GM12874 (cell line): ENCODE results near the gene CSRP2.

Experiments used
- TF ChIP-seq, protein P1 (sequence below): IDR thresholded peaks from 2 replicates; pipeline ENCODE4 v1.5.1; 2011; ENCODE audit warnings: low read depth, mild to moderate bottlenecking, control low read depth, low read length, moderate library complexity; ENCODE audit not compliant: insufficient read depth

CSRP2 gene

DNA sequence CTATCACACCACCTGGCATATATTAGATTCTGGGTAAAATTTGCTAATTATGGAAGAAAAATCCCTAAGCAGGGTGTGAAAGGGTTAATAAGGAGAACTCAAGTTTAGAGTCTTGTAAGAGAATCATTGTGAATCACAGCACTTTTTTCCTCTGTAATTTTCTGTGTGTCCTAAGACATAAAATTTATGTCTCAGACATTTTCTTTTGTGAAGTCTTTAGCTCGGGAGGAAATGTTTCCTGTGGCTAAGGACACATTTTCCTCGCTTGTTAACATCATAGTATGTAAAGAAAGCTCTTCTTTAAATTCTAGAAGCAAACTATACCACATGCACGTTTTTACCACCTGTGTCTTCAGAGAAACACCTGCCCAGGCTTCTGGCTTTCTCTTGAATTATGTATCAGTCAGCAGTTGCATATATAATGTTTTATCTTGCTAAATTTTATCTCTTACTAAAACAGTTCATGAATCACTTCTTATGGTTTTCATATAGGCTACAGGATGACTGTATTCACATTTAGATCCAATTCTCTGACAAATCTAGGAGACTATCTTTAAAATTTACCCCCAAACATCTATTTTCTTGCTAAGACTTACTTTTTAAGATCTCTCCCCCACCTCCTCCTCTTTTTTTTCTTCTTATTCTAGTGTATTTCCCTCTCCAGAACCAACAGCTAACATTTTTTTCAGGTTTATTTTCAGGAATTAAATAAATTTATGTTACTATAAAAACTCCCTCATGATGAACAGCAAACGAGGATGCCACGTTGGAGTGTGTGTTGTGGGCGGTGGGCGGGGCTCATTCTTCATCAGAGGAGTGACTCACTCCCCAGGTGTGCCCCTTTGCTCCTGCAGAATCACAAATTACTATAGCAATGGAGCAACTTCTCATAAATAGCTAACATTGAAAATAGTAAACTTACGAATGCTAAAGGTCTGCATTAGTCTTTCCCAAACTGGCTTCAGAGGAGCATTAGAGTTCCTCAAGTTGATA, 11.6 kb upstream of the CSRP2 start:
- TF ChIP-seq, protein P1, sequence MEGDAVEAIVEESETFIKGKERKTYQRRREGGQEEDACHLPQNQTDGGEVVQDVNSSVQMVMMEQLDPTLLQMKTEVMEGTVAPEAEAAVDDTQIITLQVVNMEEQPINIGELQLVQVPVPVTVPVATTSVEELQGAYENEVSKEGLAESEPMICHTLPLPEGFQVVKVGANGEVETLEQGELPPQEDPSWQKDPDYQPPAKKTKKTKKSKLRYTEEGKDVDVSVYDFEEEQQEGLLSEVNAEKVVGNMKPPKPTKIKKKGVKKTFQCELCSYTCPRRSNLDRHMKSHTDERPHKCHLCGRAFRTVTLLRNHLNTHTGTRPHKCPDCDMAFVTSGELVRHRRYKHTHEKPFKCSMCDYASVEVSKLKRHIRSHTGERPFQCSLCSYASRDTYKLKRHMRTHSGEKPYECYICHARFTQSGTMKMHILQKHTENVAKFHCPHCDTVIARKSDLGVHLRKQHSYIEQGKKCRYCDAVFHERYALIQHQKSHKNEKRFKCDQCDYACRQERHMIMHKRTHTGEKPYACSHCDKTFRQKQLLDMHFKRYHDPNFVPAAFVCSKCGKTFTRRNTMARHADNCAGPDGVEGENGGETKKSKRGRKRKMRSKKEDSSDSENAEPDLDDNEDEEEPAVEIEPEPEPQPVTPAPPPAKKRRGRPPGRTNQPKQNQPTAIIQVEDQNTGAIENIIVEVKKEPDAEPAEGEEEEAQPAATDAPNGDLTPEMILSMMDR = no peak

DNA sequence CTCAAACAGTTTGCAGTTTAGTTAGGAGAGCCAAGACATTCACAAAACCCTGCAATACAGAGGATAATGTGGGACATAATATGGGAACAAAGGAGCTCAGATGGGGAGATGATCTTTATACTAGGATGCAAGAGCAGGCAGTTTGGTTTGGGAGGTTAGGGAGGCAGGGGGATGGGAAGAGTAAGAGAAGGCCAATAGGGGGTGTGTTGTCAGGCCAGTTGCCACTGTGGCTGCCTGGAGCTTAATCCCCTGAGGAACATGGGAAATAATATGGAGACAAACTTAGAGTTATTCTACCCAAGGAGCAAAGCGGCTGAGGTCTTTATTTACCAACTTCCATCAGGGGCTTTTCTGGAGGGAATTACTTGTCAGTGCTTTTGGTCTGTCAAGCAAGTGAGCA, 10.0 kb upstream of the CSRP2 start:
- TF ChIP-seq, protein P1 = no peak

DNA sequence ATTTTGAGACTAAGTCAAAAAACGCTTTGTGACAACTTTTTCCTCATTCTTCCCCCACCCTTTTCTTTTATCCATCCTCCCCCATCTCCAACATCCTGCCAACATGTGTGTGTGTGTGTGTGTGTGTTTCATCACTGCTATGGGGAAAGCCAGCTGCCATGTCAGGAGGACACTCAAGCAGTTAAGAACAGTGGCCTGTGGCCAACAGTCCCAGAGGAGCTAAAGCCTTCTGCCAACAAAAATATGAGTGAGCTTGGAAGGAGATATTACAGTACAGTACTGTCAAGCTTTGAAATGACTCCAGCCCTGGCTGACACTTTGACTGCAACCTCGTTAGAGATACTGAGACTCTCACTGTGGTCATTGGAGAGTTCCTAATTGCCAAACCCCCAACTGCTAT, 5.0 kb upstream of the CSRP2 start:
- TF ChIP-seq, protein P1 = no peak

DNA sequence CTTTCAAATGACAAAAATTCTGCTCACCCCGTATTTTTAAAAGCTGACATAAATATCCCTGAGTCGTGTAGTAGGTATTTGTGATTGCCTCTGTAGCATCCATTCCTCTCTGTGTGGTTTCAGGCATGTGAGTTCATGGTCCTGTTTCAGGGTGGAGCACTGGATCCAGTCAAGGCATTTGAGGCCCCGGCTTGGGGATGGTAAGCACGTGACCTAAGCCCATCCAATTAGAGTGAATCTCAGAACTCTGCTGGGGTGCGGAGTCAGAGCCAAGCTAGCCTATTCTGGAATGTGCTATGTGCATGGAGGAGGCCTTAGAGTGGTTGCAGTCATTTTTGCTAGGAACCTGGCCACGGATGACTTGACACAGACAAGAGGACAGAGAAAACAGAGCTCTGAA, 4.3 kb upstream of the CSRP2 start:
- TF ChIP-seq, protein P1 = no peak

DNA sequence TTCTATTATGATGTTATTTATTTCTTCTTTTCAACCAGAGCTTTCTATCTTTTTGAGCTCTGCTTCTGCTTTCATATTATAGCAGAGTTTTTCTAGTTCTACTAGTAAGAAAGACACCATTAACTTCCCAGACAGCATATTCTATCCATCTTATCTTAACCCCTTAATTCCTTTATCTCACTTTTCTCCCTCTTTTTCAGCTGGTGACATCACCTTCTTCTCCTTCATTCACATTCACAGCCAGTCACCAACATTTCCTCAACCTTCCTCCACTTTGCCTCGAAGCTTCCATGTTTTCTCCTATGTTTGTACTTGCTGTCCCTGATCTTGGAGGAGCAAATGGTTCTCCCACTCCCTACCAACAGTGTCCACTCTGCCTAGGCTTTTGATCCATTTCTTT, 3.5 kb upstream of the CSRP2 start:
- TF ChIP-seq, protein P1 = no peak

DNA sequence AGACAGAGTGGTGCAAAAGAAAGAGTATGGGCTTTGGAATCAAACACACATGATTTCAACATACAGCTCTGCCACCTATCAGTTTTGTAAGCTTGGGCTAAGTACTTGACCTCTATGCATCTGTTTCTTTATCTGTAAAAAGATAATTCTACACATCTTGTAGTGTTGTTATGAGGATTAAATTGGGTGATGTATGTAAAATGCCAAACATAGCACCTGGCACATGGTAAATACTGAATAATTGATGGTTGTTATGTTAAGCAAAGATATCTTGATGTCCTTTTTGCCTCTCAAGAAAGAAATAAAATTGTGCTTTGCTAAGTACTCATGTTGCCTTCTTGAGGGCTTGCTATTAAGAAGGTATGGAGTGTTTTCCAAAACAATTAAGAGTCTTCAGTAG, 2.3 kb upstream of the CSRP2 start:
- TF ChIP-seq, protein P1 = no peak

DNA sequence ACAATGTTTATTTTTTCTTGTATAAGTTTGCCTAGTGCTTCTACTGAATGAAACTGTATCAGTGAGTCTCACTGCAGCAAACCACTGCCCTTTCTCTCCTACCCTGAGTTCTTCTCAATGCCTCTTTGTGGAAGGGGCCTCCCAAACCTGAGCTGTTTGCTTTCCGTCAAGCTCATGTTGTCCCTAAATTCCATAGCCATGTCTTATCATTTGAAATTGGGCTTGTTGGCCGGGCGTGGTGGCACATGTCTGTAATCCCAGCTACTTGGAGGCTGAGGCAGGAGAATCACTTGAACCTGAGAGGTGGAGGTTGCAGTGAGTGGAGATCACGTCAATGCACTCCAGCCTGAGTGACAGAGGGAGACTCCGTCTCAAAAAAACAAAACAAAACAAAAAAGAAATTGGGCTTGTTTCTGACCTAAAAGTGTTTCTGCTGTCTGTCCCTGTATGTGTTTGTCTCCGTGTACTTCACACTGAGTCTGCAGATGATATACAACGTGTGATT, 1.8 kb upstream of the CSRP2 start:
- TF ChIP-seq, protein P1 = no peak
